Measurements from ENCODE around the gene FGF9.

GRCh38 chr13:21742096-21742495 lies 71.2 kb downstream of the FGF9 start:
- TF ChIP-seq CTCF (IDR thresholded peaks at IDR 0.05) (no peak), POLR2A (IDR thresholded peaks at IDR 0.05) (no peak), EP300 (IDR thresholded peaks at IDR 0.05) (no peak)

Data from suprapubic skin (tissue), 3 donors.